Bronchus fibroblast of lung (primary cell): ENCODE results near the gene PMFBP1. TPM values are rescaled to one million over a fixed set of nuclear protein-coding genes. Genes with fewer than 3 reads are reported as not detected.

Source experiments
- total RNA-seq: library from RNA; depleted of rRNA; stranded (reverse); fragments of >200 nt; gene quantifications from 2 replicates; pipeline ENCODE4 v1.2.3, GENCODE V29; 2015

The PMFBP1 gene
- 0.17 and 0.45 TPM in 2 replicates for total RNA-seq

GRCh38 chr16:72172105-72173034 lies at the start of gene PMFBP1:
Gene PMFBP1, minus strand, starts transcription at chr16:72172155. Its CDS starts 947 bp downstream, at chr16:72171208.

GRCh38 chr16:72093448-72094265 lies 78.3 kb downstream of the PMFBP1 start, which contains the start of the genes DHX38 and TXNL4B:
Gene DHX38, plus strand, starts transcription at chr16:72093847. Its CDS starts 2,311 bp downstream, at chr16:72096158.
Gene TXNL4B, minus strand, starts transcription at chr16:72093620. Its CDS starts 2,871 bp downstream, at chr16:72090749.

Other genes starting within 250 kb of the PMFBP1 start
- gene PKD1L3, start 171.8 kb downstream of the PMFBP1 start, total RNA-seq = not detected in 2 replicates
- 6.2 and 7.2 TPM in 2 replicates for gene DHODH, start 163.4 kb downstream of the PMFBP1 start, total RNA-seq
- not detected in 2 replicates for gene HP, start 117.7 kb downstream of the PMFBP1 start, total RNA-seq
- not detected in 2 replicates for gene HPR, start 108.9 kb downstream of the PMFBP1 start, total RNA-seq
- gene TXNL4B, start 78.5 kb downstream of the PMFBP1 start, total RNA-seq = 6.8 and 7.4 TPM in 2 replicates
- 29.6 and 34.8 TPM in 2 replicates for gene DHX38, start 78.3 kb downstream of the PMFBP1 start, total RNA-seq